COLO829 (cell line): ENCODE measurements around the gene TNFAIP8L1.

Experiments used
- DNase-seq: peaks from one replicate; pipeline ENCODE4 v3.0.0; 2012; ENCODE audit warnings: low spot score

Gene TNFAIP8L1

DNA sequence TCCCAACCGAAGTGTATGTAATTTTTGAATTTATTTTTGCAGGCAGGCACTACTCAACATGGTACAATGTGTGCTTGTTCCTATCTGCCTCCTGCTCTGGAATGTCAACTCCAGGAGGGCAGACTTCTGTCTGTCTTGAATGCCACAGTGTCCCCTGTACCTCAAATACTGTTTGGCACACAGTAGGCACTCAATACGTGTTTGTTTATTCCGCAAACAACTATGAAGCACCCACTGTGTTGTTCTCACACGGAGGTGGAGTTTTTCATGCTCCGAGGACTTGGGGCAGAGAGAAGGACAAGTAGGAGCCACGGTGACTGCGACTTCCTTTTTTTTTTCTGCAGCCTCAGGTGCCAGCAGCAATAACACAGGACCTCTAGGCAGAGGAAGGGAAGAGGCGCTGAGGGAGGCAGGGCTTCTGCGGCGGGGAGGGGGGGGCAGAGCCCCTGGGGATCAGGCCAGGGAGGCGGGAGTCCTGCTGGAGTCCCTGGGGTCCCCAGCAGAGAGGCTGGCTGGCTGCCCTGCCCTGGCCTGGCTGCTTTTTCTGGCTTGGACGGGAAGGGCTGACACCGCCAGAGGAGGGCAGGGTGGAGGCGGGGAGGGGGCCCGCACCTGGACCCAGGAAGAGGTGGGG lies 29.3 kb upstream of the TNFAIP8L1 start:
- no peak for DNase-seq

DNA sequence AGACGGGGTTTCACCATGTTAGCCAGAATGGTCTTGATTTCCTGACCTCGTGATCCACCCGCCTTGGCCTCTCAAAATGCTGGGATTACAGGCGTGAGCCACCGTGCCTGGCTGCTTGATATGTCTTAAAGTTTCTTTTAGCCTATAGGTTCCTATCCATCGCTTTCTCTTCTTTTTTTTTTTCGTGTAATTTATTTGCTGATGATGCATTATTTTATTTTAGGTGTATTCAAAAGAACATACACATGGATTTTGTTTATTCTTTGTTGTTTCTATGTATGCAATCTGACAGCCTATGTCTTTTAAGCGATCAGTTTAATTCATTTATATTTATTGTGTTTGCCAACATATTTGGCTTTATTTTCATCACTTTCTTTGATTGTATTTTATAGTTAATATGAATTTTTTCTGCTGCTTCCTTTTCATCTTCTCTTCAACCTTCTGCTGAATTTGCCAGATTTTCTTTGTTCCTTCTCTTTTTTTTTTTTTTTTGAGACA lies 26.0 kb upstream of the TNFAIP8L1 start:
- DNase-seq: no peak

GRCh38 chr19:4618019-4618418 lies 21.3 kb upstream of the TNFAIP8L1 start:
- no peak for DNase-seq

DNA sequence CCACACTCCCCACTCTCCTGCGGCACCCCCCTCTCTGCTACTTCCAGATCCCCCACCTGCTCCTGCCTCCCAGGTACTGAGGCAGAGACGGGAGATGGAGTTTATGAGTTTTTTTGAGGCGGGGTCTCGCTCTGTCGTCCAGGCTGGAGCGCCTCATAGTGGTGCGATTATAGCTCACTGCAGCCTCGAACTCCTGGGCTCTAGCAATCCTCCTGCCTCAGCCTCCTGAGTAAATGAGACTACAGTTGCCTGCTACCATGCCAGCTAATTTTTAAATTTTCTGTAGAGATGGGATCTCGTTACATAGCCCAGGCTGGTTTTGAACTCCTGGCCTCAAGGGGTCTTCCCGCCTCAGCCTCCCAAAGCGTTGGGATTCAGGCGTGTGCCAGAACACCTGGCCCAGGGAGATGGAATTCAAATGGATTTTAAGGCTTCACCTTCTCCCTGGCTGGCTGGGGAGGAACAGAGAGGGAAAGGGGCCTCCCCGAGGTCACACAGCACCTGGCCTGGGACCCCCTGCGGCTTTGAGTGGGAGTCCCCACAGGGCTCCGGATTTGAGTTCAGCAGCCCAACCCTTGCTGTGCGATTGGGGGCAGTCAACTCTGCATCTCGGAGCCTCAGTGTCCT lies 19.5 kb upstream of the TNFAIP8L1 start:
- no peak for DNase-seq

DNA sequence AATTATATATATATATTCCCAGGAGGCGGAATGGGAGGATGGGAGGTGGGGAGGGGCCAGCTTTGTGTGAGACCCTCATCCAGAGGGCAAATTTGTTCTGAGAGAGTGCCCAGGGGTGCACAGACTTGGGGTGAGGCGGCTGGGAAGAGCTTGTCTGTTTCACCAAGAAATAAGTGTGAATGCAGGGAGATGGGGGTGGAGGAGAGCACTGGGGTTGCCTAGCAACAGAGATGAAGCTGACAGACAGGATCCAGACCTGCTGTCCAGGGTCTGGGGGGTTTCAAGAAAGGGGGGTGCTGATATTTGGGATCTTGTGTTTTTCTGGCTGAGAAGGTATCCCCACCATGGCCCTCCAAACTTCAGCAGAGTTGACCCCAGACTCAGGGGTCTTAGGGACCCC lies 18.6 kb upstream of the TNFAIP8L1 start:
- DNase-seq: no peak

- no peak for DNase-seq
These were observed 16.5 kb upstream of the TNFAIP8L1 start for GRCh38 chr19:4622695-4623421.

DNA sequence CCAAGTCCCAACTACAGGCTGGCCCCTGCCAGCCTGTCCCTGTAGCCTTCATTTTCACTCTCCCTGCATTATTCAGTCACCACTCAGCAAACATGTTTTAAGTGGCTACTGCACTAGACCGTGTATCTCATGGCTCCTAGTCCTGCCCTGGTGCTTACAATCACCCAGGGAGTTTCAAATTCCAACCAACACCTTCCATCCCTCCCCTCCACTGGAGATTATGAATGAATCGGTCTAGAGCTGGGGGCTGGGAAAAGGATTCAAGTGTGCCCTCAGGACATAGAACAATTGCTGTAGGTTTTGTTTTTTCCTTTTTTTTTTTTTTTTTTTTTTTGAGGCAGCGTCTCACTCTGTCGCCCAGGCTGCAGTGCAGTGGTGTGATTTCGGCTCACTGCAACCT lies 15.0 kb upstream of the TNFAIP8L1 start:
- no peak for DNase-seq

DNA sequence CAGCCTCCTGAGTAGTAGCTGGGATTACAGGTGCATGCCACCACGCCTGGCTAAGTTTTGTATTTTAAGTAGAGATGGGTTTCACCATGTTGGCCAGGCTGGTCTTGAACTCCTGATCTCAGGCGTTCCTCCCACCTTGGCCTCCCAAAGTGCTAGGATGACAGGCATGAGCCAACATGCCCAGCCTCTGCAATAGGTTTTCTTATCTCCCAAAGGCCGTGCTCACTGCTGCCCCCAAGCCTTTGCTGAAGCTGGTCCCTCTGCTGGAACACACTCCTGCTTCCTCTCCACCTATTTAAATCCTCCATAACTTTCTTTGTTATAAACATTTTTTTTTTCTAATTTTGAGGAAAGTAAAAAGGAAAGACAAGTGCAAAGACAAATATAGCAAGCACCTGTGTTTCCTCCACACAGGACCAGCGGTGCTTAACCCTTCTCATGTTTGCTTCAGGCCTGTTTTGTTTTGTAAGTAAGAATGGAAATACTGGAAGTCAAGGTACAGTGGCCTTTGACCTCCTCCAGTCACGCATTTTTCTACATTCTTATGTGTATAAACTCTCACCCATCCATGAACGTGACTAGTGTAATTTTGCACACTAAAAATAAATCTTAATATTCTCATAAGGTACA lies 14.5 kb upstream of the TNFAIP8L1 start:
- DNase-seq: no peak

- DNase-seq: no peak
These were observed 6.0 kb upstream of the TNFAIP8L1 start for GRCh38 chr19:4633140-4633967.

DNA sequence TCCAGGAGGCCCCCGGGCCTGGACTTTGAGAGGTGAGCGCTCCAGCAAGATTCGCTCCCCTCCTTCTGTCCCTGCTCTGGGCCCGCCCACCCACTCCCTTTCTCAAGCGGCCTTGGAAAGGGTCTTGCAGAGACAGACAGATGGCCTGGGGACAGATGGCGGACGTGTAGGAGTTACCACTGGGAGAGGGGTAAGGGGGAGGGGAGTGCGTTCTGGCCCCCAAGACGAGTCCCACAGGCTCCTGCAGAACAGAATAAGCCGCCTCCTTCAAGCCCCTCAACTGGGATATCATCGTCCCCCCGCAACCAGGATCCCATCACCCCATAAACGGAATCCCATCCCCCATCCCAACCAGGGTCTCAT lies 3.6 kb upstream of the TNFAIP8L1 start:
- no peak for DNase-seq

DNA sequence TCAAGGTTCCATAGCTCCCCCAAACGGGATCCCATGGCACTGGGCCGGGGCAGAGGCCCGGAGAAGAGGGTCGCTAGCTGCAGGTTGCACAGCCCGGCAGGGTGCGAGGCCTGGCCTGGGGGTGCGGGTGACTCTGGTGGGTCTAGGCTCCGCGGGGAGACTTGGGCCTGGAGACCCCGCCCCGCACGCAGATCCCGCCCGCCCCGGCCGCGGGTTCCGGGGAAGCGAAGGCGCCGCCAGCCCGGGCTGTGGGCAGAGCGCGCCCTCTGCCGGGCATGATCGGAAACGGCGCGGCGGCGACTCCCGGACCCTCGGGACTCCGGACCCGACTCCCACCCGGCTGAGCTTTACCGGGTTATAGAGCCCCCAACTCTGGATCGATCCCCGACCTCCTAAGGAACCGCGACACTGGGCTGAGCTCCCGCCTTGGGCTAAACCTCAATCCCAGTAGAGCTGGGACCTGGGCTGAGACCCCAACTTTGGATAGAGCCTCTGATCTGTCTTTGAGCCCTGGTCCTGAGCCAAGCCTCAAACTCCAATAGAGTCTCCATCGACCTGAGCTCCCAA lies 3.1 kb upstream of the TNFAIP8L1 start:
- DNase-seq: peak; percentile 40

DNA sequence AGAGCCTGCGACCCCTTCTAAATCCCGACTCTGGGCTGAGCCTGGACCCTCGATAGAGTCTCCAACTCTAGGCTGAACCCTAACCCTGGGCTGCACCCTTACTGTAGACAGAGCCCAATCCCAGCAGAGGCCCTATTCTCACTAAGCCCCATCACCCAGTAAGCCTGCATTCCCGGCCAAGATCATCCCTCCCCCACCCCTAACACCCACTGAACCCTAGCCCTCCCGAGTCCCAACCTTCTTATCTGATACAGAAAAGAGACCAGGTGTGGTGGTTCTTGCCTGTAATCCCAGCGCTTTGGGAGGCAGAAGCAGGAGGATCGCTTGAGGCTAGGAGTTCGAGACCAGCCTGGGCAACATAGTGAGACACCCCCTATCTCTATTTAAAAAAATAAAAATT lies 2.6 kb upstream of the TNFAIP8L1 start:
- no peak for DNase-seq

DNA sequence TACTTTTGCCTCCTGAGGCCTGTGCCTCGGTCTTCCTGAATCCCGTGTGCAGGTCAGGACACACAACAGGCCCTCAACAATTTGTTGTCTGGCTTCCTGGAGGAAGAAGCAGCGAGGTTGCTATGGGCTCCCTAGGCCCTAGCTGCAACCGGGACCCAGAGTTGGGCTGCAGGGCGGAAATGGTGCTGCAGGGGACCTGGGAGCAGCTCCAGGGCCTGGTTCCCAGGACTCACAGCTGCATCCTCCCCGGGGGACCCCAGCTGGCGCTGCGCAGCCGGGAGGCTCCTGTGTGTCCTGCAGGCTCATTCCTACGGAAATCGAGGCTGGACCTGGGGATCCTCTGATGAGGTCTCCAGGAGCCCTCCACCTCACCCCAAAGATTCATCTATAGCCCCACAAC lies 999 bp upstream of the TNFAIP8L1 start:
- no peak for DNase-seq

- no peak for DNase-seq
These were observed 373 bp downstream of the TNFAIP8L1 start for GRCh38 chr19:4639531-4640246.

GRCh38 chr19:4640247-4641000 lies 1.1 kb downstream of the TNFAIP8L1 start:
- no peak for DNase-seq

DNA sequence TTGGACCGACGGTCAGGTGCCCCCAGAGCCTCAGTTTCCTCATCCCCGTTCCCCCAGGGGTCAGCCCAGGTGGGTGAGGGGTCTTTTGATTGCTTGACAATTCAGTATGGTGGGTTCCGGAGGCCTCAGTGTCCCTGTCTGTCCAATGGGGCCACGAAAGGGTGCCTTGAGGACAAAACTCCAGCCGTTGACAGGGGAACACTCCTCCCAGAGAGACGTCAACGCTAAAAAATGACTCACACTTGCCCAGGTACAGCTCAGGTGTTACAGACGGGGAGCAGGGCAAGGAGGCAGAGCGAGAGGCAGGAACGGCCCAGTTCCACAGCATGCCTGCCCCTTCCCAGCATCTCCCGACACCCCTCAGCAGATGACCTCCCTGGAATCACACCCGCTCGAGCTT lies 1.8 kb downstream of the TNFAIP8L1 start:
- DNase-seq: no peak

DNA sequence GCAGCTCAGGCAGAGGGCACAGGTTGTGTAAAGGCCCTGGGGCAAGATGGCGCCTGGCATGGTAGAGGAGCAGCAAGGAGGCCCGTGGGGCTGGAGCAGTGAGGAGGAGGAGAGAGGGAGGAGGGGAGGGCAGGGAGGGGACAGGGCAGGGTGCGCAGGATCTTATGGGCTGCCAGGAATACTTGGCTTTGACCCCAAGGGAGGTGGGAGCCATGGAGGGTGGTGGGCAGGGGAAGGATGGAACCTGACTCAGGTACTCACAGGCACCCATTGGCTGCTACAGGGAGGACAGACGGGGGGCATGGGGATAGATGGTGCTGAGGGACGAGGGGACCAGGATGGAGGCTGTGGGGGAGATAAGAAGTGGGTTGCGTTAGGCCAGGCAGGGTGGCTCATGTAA lies 3.3 kb downstream of the TNFAIP8L1 start:
- no peak for DNase-seq

- no peak for DNase-seq
These were observed 6.4 kb downstream of the TNFAIP8L1 start for GRCh38 chr19:4645718-4646117.

- DNase-seq: no peak
These were observed 8.6 kb downstream of the TNFAIP8L1 start for GRCh38 chr19:4647676-4648644.
